HG02610 (cell line): ENCODE measurements around the gene CACNA2D1.
"Not testable (repeated sequence)": the region's sequence is repeated elsewhere in the genome, so short reads cannot be mapped to it uniquely, and the experiment has no call there.

ENCODE experiments used
- ATAC-seq: cut with Tn5 transposase; IDR thresholded peaks from one replicate; pipeline ENCODE4 v1.9.1; 2021; ENCODE audit warnings: mild to moderate bottlenecking, moderate library complexity; ENCODE audit not compliant: unreplicated experiment

The CACNA2D1 gene

DNA sequence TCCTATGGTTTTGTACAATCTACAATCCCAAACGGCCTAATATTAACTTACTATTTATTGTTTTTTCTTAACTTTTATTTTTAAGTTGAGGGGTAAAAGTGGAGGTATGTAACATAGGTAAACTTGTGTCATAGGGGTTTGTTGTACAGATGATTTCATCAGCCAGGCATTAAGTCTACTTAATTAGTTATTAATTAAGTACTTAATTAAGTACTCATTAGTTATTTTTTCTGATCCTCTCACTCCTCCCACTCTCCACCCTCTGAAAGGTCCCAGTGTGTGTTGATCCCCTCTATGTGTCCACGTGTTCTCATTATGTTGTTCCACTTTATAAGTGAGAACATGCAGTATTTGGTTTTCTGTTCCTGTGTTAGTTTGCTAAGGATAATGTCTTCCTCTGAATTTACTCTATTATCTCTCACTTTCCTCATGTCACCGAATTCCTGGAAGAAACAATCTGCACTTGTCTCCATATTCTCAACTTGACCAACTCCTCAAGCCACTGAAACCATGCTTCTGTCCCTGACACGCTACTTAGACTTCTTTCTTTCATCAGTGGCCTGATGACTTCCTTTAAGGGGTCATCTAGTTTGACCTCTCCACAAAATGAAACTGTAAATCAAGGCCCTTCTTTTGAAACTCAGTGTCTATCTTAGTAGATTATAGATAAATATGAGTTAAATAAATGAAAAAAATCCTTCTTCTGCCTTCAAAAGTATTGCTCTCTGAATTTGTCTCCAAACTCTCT, 9.1 kb downstream of the CACNA2D1 start:
- ATAC-seq, result no peak

DNA sequence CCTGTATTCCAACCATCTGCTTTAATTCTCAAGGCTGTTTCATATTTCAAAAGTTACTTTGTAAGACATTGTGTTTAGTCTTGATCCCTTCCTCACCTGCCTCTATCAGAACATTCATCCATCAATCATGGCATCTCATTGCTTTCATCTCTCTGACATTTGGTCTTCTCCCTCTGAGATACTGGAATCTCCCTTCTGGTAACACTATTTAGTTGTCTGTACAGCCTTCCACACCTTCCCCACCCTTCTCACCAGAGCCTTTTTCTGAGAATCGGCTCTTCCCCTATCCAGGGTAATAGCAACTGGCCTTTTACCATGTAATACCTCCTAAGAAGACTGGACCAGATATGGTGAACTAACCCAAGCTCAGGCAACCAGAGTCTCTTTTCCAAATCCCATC, 10.1 kb downstream of the CACNA2D1 start:
- no peak for ATAC-seq

DNA sequence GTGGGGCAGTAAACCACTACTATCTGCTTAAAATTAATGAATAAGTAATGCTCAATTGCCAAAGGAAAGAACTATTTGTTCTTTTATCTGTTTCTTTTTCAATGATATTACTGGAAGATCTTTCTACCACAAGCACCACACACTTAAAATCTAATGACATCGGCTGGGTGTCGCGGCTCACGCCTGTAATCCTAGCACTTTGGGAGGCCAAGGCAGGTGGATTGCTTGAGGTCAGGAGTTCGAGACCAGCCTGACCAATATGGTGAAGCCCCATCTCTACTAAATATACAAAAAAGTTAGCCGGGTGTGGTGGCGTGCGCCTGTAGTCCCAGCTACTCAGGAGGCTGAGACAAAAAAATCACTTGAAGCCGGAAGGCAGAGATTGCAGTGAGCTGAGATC, 10.8 kb downstream of the CACNA2D1 start:
- not testable (repeated sequence) for ATAC-seq

DNA sequence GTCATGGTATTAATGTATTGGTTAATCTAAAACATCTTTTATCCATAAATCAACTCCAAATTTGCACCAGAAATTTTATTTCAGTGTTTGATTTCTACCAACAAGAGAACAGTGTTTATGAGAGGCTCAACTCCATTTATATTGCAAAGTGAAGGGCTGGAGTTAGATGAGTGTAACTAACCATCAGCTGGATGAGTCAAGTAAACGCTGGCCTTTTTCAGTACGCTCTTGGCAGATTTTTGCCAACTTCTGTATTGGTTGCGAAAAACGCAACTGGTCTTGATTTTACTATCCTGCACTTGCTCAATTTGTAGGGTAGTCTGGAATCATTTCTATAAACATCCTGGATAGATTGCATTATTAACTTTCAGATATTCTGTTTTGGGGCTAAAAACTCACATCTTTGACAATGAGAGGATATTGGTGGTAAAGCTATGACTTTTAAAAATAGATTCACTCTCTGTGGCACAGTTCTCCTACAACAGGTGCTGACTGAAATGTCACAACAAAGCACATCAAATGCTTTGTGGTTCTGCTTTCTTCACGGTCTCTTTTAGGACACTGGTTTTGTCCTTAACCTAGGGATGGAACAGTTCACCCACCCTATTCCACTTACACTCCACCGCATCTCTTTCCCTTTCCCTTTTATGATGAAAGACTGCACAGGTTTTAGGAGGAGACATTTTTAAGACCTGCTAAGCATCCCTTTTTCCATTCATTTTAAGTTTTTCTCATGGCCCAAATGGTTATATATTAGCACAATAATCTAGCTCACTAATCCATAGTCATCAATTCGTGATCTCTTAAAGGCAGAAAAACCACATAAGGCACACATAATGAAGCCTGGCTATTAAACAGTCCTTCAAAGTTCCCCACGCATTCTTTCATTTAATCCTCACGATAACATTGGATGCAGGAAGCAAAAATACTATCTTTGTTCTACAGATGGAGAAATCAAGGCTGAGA, 12.8 kb downstream of the CACNA2D1 start:
- ATAC-seq, result no peak

DNA sequence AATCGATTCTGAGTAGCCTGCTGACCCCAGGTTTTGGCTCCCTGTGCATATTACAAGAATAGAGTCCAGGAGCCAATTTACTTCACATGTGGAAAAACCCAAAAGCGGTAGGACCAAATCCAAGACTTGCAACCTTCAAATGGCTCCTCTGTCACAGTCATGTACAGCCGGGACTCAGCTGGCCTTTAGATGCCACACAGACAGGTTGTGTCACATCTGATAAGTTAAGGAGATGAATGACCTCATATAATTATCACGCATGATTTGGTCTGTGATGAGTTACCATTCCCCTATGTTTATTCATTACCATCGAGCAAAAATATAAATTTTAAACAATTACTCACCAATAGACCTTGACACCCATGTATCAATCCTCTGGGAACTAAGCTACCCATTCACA, 14.2 kb downstream of the CACNA2D1 start:
- ATAC-seq, result no peak

DNA sequence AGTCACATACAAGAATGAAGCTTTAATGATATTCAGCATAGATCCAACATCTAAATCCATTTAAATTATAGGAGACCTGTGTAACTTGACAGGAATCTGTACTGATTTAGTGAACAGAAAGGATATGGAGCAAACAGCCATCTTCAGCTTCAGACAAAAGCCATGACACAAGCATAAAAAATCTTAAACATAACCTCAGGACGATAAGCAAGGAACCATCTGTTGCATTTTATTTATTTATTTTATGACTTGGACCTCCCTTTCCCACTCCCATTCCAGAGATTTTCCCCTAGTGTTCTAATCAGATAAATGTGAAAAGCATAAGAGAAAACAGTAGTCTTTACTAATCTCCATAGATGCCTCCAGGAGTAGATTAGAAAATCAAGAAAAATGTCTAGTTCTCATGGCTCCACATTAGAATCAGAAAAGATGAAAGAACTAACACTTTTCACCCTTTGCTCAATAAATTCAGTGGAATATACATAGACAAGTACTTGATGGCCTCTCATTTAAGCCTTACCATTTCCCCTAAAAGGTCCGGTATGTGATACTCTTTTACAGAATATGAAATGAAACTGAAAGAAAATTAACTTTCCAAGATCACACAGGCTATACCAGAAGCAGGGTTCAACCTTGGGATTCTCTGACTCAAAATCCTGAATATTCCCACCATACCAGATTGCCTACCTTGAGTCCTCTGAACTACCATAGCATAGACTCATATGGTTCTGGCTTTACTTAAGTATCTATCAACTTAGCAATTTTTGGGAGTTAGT, 15.2 kb downstream of the CACNA2D1 start:
- no peak for ATAC-seq

DNA sequence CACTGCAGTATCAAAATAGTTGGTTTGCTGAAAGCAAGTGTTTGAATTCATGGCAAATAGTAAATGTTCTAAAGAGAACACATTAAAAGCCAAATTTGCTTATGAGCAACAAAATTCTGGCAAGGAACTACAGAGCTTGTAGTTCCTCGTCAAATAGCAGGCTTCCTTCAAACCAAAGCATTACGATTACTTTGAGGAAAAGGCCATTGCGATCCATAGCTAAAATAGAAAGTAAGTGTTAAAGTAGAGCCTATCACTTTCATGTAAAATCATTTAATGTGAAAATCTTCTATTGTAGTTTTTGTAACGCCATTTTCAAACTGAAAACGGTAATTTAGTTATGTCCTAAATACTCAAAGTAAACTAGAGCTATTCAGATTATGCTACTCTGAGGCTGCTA, 20.1 kb downstream of the CACNA2D1 start:
- no peak for ATAC-seq

DNA sequence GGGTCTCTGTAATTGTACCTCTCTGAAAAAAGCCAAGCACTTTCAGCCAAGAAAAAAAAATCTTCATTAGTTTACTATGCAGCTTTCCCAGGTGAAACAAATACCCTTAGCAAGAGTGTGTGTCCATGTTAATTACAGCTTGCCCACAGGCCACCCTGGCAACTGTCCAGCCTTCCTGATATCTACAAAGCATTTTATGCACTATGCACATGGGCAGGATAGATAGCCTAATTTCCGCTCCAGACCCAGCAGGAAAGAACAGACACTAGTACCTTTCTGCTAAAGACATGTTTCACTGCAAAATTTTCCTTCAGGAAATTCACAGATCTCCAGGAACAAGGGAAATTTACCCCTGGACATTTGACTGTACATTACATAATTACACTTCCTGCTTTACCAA, 24.4 kb downstream of the CACNA2D1 start:
- no peak for ATAC-seq

DNA sequence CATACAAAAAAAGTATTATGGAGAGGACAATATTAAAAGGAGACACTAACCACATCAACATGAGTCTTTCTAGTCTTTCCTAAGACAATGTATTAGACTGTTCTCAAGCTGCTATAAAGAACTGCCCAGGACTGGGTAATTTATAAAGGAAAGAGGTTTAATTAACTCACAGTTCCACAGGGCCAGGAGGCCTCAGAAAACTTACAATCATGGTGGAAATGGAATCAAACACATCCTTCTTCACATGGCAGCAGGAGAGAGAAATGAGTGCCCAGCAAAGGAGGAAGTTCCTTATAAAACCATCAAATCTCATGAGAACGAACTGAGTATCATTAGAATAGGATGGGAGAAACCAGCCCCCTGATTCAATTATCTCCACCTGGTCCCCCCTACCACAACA, 25.7 kb downstream of the CACNA2D1 start:
- ATAC-seq, result no peak

DNA sequence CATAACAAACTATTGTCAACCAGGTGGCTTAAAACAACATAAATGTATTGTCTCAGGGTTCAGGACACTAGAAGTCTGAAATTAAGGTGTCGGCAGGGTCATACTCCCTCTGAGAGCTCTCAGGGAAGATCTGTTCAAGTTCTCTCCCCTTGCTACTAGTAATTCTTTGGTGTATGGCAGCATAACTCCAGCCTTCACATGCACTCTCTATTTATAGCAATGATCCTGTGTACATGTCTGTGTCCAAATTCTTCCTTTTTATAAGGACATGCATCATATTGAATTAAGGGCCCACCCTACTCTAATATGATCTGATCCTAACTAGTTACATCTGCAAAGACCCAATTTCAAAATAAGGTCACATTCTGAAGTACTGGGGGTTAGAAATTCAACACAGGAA, 27.2 kb downstream of the CACNA2D1 start:
- no peak for ATAC-seq

DNA sequence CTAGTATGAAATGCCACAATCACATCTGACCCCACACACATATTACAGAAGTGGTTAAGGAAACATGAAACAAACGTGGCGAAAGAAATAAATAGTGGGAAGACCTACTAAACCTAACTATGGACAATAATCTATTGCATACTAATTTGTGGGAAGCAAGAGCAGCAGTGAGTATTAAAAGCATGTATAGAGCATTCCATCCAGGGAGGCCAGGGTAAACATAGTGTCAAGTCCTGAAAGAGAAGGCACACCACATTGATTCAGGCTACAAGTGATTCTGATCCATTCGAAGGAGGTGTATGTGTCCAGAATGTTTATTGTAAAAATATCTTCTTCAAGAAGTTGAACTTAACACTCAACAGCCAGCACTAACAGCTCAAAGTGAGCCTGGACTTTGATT, 29.2 kb downstream of the CACNA2D1 start:
- no peak for ATAC-seq

DNA sequence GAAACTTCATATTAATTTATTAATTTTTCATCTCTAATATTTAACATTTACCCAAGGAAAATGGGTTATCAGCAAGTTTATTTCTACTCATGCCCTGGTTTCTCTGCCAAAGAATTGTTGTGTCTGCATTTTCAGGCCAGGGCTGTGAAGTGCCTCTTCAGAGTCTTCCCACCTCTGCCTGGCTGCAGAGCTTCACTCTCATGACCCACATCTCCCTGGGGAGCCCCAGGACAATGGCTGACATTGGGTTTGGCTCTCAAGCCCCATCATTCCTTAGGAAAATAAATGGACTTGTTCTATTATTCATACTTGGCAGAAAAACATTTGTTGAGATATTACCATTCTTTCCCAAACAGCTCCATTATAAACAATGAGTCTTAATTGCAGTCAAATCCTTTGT, 30.3 kb downstream of the CACNA2D1 start:
- no peak for ATAC-seq

DNA sequence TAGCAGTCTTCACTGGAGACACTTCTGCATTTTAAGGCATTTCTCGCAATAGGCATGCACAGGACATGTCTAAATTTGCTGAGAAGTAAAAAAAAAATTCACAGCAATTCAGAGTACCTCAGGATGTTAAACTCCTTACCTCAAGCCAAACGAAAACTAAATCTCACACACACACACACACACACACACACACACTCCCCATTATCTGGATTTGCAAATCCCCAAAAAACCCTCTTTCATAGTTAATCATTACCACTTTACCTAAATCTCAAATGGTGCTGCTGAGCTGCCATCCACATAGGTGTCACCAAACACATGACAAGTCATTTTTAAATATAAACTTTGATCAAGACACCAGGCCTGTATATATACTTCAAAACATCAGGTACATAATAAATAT, 31.8 kb downstream of the CACNA2D1 start:
- ATAC-seq, result no peak

DNA sequence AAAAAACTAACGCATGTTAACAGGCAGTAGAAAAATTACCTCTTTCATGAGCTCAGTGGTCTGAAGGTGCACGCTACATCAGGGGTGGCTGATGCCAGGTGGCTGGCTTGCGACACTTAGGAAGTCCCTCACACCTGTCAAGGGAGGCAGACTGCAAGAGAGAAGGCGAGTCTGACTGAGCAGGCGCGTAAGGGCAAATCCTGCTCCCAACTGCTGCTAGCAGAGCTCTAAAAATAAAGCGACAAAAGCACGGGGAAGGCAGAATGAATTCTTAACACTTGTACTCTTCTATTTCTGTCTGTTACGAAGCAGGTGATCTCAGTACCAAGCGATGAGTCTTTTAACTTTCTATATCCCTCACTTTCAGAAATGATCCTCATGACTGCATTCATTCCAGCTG, 33.1 kb downstream of the CACNA2D1 start:
- no peak for ATAC-seq

DNA sequence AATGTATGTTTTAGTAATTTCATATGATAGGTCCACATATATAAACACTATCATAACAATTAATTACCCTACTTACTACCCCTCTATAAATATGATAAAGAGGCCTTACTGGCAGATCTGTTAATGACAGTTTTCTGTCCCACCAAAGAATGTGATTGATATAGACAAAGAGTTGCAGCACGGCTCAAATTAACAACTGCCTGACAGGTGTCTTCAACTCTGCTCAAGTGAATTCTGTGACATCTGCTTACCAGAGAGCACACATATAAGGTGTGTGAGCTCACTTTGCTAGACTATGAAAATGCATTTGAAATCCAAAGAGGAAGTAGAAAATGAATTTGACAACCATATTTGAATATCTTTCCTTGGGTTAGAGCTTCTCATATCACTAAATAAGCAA, 36.6 kb downstream of the CACNA2D1 start:
- no peak for ATAC-seq

DNA sequence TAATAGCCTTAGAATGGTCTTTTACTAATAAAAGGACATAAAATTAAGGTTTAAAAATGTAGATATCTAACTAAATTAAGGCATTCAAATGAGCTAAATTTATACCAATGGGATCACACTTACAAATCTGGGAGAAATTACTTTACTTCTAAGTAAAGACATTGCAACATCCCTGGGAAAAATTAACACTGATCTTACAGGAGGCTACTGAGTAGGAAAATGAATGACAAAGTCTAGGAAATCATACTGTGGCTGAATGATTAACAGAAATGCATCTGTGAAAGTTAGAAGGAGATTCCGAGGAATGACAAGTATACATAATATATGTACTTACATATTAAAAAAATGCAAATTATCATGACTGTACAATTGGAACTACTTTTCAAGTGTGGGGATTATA, 38.3 kb downstream of the CACNA2D1 start:
- ATAC-seq, result no peak

DNA sequence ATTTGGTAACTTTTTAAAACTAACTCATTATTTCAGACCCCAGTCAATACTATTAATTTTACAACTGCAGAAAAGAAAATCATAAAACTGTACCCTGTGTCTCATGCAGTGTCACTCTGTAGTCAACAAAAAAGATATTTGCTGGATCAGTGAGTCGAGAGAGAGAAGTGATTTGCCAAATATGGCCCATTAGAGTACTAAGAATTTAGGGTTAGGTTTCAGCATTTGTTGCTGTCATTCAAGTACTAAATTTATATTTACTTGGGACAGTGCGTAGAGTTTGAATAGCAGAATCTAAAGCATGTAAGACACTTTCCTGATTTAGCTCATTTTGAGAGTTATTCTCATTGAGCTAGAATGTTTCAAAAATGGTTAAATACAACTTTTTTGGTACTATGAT, 38.9 kb downstream of the CACNA2D1 start:
- no peak for ATAC-seq

DNA sequence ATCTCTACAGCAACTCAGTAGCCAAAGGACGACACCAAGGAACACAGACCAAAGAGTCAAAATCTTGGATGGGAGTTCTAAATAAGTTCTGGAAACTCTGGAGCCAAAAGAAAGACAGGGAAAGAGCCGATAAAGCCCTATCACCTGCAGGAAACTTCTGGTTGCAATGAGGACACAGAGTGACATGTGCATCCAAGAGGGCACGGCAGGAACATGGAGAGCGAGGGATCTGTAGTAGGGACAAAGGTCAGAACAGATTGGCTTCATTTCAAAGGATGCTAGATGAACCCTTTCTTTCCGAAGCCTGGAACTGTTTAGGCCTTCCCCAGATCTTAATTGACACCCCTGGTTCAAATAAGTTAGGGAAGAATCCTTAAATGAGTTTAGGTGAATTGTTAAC, 39.5 kb downstream of the CACNA2D1 start:
- ATAC-seq, result no peak

DNA sequence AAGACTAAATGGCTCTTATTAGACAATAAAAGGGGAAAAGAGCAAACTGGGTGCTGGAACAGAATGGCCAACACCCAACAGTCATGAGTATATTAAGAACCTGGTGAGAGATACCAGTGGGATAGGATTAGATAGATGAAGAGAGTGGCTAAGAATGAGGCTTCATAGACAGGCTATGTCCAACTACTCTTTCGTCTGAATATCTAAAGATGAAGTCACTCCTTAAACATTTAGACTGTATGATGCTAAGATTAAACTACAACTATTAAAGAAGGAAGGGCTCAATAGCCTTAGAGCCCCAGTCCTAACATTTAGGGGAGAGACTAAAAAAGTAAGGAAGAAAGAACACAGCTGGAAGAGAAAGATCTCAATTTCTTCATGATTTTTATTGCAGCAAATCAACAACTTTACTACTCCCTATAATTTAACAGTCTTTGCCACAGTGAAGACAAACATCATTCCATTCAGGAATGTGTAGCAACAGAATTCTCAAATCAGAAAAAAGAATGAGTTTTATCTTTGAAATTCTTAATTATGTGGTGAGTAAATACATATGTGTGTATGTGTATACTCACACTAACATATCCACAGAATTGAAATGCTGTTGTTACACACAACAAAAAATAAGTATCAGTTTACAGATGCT, 45.6 kb downstream of the CACNA2D1 start:
- ATAC-seq, result no peak

DNA sequence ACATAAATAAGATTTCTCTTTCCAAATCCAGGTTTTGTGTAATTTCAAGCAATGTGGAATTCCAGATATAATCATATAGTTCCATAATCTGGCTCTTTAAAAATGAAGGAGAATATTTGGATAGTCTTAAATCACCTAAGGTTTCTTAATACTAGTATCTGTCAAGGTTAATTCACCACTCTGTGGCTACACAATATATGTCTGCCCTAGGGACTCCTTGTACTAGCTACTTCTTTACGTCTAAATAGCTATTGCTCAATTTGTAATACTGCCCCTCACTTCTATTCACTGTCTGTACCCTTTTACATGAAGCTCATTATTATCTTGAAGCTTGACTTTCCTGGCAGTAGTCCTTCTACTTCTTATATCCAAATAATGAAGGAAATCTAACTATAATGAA, 47.2 kb downstream of the CACNA2D1 start:
- ATAC-seq, result no peak

DNA sequence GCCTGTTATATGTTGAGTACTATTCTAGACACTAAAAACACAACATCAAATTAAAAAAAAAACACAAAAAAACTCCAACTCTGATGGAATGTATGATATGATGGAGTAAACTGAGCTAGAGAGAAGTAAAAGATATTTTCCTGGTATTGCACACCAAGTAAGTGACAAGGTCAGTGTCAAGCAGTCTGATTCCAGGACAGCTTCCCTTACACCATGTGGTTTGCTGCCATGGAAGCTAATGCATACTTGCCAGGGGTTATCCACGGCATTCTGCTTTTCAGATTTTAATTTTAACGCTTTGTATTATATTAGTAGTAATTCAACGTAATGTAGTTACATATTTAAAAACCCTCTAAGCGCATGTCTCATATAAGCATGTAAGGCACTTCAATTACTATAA, 48.4 kb downstream of the CACNA2D1 start:
- ATAC-seq, result no peak
